Glutamatergic neuron (in vitro differentiated cells): ENCODE measurements around the gene PDCD1. TPM values are rescaled to one million over a fixed set of nuclear protein-coding genes. Genes with fewer than 3 reads are reported as not detected.
A peak's percentile ranks its signal among the peaks of the same experiment; 100 is the strongest.

Source experiments
- DNase-seq: peaks from one replicate; pipeline ENCODE4 v3.0.0; 2022
- H3K27ac Mint-ChIP-seq: one replicate; pipeline ENCODE4 v1.8.0; 2020; ENCODE audit warnings: mild to moderate bottlenecking, mixed read lengths, inconsistent platforms; ENCODE audit not compliant: unreplicated experiment
- H3K27me3 Mint-ChIP-seq: one replicate; pipeline ENCODE4 v1.8.0; 2020; ENCODE audit warnings: mild to moderate bottlenecking, moderate library complexity, mixed read lengths, inconsistent platforms; ENCODE audit not compliant: unreplicated experiment
- H3K36me3 Mint-ChIP-seq: one replicate; pipeline ENCODE4 v1.8.0; 2020; ENCODE audit warnings: mild to moderate bottlenecking, mixed read lengths, inconsistent platforms; ENCODE audit not compliant: unreplicated experiment
- H3K4me1 Mint-ChIP-seq: one replicate; pipeline ENCODE4 v1.8.0; 2020; ENCODE audit warnings: mild to moderate bottlenecking, low read depth, mixed read lengths, inconsistent platforms; ENCODE audit not compliant: unreplicated experiment
- H3K4me3 Mint-ChIP-seq: one replicate; pipeline ENCODE4 v1.8.0; 2020; ENCODE audit warnings: mild to moderate bottlenecking, mixed read lengths, inconsistent platforms; ENCODE audit not compliant: unreplicated experiment
- H3K9me3 Mint-ChIP-seq: one replicate; pipeline ENCODE4 v1.8.0; 2020; ENCODE audit warnings: mild to moderate bottlenecking, moderate library complexity, mixed read lengths, inconsistent platforms; ENCODE audit not compliant: unreplicated experiment
- CTCF ChIP-seq: fragments of 200-600 bp; sonication (generic); IDR thresholded peaks from one replicate; pipeline ENCODE4 v1.5.0; 2021; ENCODE audit not compliant: partially characterized antibody, unreplicated experiment
- total RNA-seq: library from RNA; stranded (reverse); fragmentation: NEBNext Ultra II Directional; extraction: Animal tissue kit (Norgen Biotek cat#: 25700); gene quantifications from one replicate; pipeline ENCODE4 v1.2.1, GENCODE V29; 2021; ENCODE audit not compliant: unreplicated experiment

The PDCD1 gene
- total RNA-seq, 1 donor from 2014 or later: not detected

GRCh38 chr2:241880311-241881073 lies 21.8 kb upstream of the PDCD1 start:
- H3K27ac Mint-ChIP-seq: peak overlapping the region; percentile 48
- H3K9me3 Mint-ChIP-seq: peaks cover 12% of the 10 kb centered on the region
- no peak for DNase-seq
- H3K36me3 Mint-ChIP-seq: no peaks in the 10 kb centered on the region
- peaks cover 21% of the 10 kb centered on the region for H3K4me1 Mint-ChIP-seq
- H3K4me3 Mint-ChIP-seq: peak overlapping the region; percentile 89
- H3K27me3 Mint-ChIP-seq: peaks cover 9% of the 10 kb centered on the region
- no peak for TF ChIP-seq CTCF

DNA sequence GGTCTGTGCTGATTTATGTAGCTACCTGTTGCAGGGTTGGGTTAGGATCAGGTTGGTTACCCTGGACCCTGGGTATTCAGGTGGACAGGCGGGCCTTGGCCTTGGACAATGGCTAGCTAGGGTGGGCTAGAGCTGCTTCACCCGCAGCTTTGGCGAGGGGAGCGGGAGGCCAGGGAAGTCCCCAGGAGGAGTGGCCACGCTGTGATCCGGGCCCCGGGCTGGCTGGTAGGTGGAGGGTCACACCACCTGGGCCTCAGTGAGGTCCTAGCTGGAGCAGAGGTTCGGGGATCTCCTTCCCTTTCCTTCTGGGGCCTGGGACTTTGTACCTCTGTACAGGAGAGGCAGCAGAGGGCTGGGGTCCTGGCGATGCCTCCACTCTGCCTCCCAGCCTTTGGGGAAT lies 20.6 kb upstream of the PDCD1 start:
- no peaks in the 10 kb centered on the region for H3K36me3 Mint-ChIP-seq
- no peak for DNase-seq
- H3K27ac Mint-ChIP-seq: no peak overlapping the region
- H3K4me3 Mint-ChIP-seq: no peak overlapping the region
- peaks cover 11% of the 10 kb centered on the region for H3K9me3 Mint-ChIP-seq
- TF ChIP-seq CTCF: no peak
- H3K27me3 Mint-ChIP-seq: peaks cover 9% of the 10 kb centered on the region
- H3K4me1 Mint-ChIP-seq: peaks cover 12% of the 10 kb centered on the region

DNA sequence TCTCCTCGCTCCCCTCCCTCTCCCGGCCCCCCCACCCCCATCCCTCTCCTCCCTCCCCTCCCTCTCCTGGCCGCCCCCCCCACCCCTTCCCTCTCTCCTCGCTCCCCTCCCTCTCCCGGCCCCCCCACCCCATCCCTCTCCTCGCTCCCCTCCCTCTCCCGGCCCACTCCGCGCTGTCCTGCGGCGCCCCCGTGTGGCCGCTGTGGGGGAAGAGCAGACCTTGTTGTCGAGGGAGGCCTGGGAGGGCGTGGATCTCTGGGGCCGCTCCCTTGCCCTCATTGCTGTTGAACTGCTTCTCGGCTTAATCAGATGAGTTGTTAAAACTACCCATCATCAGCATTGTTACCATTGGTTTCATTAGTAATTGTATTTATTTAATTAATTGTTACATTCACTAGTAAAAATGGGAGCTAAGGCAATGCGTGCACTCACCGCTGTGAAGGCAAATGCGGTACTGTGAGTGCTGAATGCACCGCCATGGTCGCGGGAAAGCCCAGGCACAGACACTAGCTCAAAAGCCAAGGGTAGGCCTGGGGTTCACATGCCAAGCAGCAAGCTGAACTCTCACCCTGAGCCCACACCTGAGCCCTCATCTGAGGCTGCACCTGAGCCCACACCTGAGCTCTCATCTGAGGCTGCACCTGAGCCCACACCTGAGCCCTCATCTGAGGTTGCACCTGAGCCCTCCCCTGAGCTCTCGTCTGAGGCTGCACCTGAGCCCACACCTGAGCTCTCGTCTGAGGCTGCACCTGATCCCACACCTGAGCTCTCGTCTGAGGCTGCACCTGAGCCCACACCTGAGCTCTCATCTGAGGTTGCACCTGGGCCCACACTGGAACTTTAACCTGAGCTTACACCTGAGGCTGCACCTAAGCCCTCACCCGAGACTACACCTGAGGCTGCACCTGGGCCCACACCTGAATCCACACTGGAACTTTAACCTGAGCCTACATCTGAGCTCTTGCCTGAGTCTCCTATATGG lies 19.6 kb upstream of the PDCD1 start:
- no peak overlapping the region for H3K4me3 Mint-ChIP-seq
- peaks cover 11% of the 10 kb centered on the region for H3K9me3 Mint-ChIP-seq
- H3K27me3 Mint-ChIP-seq: peaks cover 9% of the 10 kb centered on the region
- H3K36me3 Mint-ChIP-seq: no peaks in the 10 kb centered on the region
- peak; percentile 73 for TF ChIP-seq CTCF
- DNase-seq: peak; percentile 89
- H3K4me1 Mint-ChIP-seq: peaks cover 12% of the 10 kb centered on the region
- H3K27ac Mint-ChIP-seq: no peak overlapping the region

DNA sequence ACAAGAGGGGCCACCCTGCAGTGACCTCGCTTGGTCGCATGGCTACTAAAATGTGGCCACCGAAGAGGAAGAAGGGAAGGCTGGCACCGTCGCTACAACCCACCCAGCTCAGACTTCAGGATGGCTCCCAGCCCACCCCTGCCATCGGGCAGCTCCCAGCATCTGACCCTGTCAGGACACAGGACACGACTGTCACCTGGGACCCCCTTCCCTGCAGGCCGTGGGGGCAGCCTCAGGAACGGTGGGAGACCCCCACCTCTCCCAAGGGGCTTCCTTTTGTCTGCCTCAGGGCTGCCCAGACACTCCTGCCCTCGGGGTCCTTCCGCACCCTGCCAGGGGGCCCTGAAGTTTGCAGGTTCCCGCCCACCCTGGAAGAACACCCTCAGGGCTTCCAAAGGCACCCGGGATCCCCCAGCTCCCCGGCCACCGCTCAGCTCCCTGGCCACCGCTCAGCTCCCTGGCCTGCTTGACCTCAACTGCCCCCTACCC lies 18.5 kb upstream of the PDCD1 start:
- peaks cover 7% of the 10 kb centered on the region for H3K9me3 Mint-ChIP-seq
- TF ChIP-seq CTCF: no peak
- no peaks in the 10 kb centered on the region for H3K36me3 Mint-ChIP-seq
- H3K27ac Mint-ChIP-seq: no peak overlapping the region
- DNase-seq: peak; percentile 32
- H3K4me3 Mint-ChIP-seq: no peak overlapping the region
- H3K27me3 Mint-ChIP-seq: peaks cover 5% of the 10 kb centered on the region
- H3K4me1 Mint-ChIP-seq: peaks cover 4% of the 10 kb centered on the region
